ENCODE data around the gene SLC46A3.

SLC46A3 gene

GRCh38 chr13:28718543-28719226 lies at the start of gene SLC46A3:
SLC46A3 (minus strand) TSS chr13:28718970; CDS start chr13:28717998, 972 bp downstream.
- peak within 1 kb of the TSS; percentile 78 for H3K4me3 ChIP-seq (ENCODE audit: control insufficient read depth, low read depth, low read length)
- DNase-seq (ENCODE audit: low read depth) = peak; percentile 95
- TF ChIP-seq, protein P1, sequence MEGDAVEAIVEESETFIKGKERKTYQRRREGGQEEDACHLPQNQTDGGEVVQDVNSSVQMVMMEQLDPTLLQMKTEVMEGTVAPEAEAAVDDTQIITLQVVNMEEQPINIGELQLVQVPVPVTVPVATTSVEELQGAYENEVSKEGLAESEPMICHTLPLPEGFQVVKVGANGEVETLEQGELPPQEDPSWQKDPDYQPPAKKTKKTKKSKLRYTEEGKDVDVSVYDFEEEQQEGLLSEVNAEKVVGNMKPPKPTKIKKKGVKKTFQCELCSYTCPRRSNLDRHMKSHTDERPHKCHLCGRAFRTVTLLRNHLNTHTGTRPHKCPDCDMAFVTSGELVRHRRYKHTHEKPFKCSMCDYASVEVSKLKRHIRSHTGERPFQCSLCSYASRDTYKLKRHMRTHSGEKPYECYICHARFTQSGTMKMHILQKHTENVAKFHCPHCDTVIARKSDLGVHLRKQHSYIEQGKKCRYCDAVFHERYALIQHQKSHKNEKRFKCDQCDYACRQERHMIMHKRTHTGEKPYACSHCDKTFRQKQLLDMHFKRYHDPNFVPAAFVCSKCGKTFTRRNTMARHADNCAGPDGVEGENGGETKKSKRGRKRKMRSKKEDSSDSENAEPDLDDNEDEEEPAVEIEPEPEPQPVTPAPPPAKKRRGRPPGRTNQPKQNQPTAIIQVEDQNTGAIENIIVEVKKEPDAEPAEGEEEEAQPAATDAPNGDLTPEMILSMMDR (IDR thresholded peaks at IDR 0.05; ENCODE audit: control insufficient read depth, insufficient read depth, low read depth, low read length, missing control alignments) = no peak

DNA sequence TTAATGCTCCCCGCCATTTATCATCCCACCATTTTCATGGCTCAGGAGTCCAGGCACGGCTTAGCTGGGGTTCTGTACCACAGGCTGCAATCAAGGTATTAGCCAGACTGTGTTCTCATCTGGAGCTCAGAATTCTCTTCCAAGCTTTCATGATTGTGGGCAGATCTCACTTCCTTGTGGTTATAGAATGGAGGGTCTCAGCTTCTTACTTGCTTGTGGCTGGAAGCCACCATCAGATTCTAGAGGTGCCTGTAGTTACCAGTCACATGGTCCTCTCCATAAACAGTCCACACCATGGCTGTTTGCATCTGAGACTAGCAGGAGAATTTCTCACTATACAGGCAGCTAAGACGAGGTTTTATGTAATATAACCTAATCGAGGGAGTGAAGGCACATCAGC lies 45.1 kb upstream of the SLC46A3 start:
- DNase-seq (ENCODE audit: low read depth) = no peak
- TF ChIP-seq, protein P1 (IDR thresholded peaks at IDR 0.05; ENCODE audit: control insufficient read depth, insufficient read depth, low read depth, low read length, missing control alignments) = no peak

GRCh38 chr13:28761586-28761985 lies 42.8 kb upstream of the SLC46A3 start:
- TF ChIP-seq, protein P1 (IDR thresholded peaks at IDR 0.05; ENCODE audit: control insufficient read depth, insufficient read depth, low read depth, low read length, missing control alignments) = no peak
- DNase-seq (ENCODE audit: low read depth) = no peak

More for the DNA sequence above, 45.1 kb upstream of the SLC46A3 start:
- H3K4me3 ChIP-seq (ENCODE audit: control insufficient read depth, low read depth, low read length) = no peak overlapping the region

DNA sequence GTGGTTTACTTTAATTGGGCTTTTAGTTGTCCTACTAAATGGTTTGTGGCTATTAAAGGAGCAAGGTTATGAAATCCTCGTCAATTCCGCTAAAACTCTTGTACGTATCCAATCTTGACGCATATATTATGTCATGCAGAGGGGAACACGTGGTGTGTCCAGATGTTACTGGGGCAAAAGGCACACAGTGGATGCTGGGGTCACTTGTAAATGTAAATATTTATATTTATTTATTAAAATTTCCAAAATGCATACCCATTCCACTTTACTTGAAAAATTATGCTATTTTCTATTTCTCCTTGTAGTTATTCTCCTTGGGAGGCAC lies 36.7 kb upstream of the SLC46A3 start:
- TF ChIP-seq, protein P1 (IDR thresholded peaks at IDR 0.05; ENCODE audit: control insufficient read depth, insufficient read depth, low read depth, low read length, missing control alignments) = no peak
- DNase-seq (ENCODE audit: low read depth) = peak; percentile 58
- H3K4me3 ChIP-seq (ENCODE audit: control insufficient read depth, low read depth, low read length) = no peak overlapping the region

More at GRCh38 chr13:28761586-28761985, 42.8 kb upstream of the SLC46A3 start:
- no peak overlapping the region for H3K4me3 ChIP-seq (ENCODE audit: control insufficient read depth, low read depth, low read length)

DNA sequence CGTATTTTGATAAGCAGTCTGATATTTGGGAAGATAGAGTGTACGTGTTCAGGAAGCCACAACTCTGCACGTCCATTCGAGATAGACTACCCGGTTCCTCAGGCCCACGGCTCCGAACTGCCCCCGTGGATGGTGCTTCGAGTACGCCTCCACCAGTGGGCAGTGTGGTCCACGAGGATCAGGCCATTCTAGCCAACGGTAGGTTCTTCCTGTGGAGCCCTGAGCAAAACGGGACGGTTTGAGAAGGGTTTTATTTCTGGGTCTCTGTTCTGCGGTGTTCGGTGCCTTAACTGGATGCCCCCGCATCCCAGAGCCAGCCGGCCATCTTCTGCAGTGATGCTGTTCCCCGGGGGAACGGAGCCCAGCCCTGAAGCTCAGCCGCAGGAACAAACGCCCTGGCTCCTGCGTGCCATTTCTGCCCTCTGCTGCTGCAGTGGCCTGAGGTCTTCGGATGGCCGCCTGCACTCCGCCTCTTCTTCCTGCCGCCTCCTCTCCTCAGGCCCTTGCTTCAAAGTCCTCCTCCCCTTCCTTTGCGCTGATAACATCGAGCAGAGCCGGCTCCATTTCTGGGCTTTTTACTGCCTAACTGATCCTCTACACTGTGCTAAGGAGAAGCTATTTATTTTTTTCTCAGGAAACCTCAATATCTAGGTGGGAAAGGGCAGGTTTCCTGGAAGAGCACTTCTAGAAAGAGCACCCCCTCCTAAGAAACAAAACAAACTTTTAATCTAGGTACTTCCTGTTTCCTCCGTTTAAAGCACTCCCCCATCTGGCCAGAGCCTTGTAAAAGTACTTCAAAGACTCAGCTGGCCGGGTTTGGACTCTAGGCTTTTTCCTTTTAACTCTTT lies 36.2 kb upstream of the SLC46A3 start:
- no peak overlapping the region for H3K4me3 ChIP-seq (ENCODE audit: control insufficient read depth, low read depth, low read length)
- DNase-seq (ENCODE audit: low read depth) = no peak
- TF ChIP-seq, protein P1 (IDR thresholded peaks at IDR 0.05; ENCODE audit: control insufficient read depth, insufficient read depth, low read depth, low read length, missing control alignments) = peak; percentile 18

DNA sequence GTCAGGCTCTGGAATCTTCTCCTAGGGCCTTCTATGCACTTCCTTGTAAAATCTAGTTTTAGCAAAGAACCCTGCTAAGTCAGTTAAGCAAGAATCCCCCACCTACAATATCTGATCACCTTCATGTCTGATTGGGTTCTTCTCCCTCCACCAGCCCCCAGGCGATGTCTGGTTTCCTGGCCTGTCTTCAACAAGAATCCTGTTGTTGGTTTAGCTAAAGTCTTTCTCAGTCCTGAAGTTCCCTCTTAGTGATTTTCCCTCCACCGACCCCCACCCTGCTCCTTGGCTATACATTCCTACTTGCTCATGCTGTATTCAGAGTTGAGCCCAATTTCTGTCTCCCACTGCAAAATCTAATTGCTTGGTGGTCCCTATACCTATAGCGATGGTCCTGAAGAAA lies 35.2 kb upstream of the SLC46A3 start:
- DNase-seq (ENCODE audit: low read depth) = no peak
- H3K4me3 ChIP-seq (ENCODE audit: control insufficient read depth, low read depth, low read length) = no peak overlapping the region
- TF ChIP-seq, protein P1 (IDR thresholded peaks at IDR 0.05; ENCODE audit: control insufficient read depth, insufficient read depth, low read depth, low read length, missing control alignments) = no peak
